Mesenteric fat pad (tissue), 1 donor: ENCODE data around the gene WWC1. TPM values are rescaled to one million over a fixed set of nuclear protein-coding genes. Genes with fewer than 3 reads are reported as not detected.
A peak's percentile ranks its signal among the peaks of the same experiment; 100 is the strongest.
"Not testable (repeated sequence)": the region's sequence is repeated elsewhere in the genome, so short reads cannot be mapped to it uniquely, and the experiment has no call there.

ENCODE experiments used
- DNase-seq: peaks from one replicate; pipeline ENCODE4 v3.0.0-alpha.2; 2020; ENCODE audit warnings: low spot score
- total RNA-seq: library from RNA; stranded (reverse); fragmentation: NEBNext Ultra II Directional; extraction: Animal tissue kit (Norgen Biotek cat#: 25700); gene quantifications from one replicate; pipeline ENCODE4 v1.2.1, GENCODE V29; 2021
- donor health status: DM: yes; HTN: yes; CAD: no.

Gene WWC1
- total RNA-seq, 1 donor from 2014 or later, result 4.2 TPM

GRCh38 chr5:168434746-168435321 is 143.4 kb downstream of the WWC1 start:
- DNase-seq, result no peak

GRCh38 chr5:168435340-168435739 is 143.9 kb downstream of the WWC1 start:
- not testable (repeated sequence) for DNase-seq

GRCh38 chr5:168438349-168438748 is 146.9 kb downstream of the WWC1 start:
- no peak for DNase-seq

GRCh38 chr5:168443533-168443932 is 152.1 kb downstream of the WWC1 start:
- no peak for DNase-seq

- DNase-seq, result no peak
Observed at GRCh38 chr5:168443950-168444700, 152.7 kb downstream of the WWC1 start.

- DNase-seq, result no peak
Observed at GRCh38 chr5:168446983-168447619, 155.7 kb downstream of the WWC1 start.

- no peak for DNase-seq
Observed at GRCh38 chr5:168447808-168448207, 156.4 kb downstream of the WWC1 start.

- no peak for DNase-seq
Observed at GRCh38 chr5:168449166-168449565, 157.7 kb downstream of the WWC1 start.

- DNase-seq, result peak; percentile 35
Observed at GRCh38 chr5:168451565-168451964, 160.1 kb downstream of the WWC1 start.

- DNase-seq, result peak; percentile 65
Observed at GRCh38 chr5:168455201-168455600, 163.8 kb downstream of the WWC1 start.

GRCh38 chr5:168457542-168457941 is 166.1 kb downstream of the WWC1 start:
- no peak for DNase-seq

- DNase-seq, result no peak
Observed at GRCh38 chr5:168460606-168461005, 169.2 kb downstream of the WWC1 start.

GRCh38 chr5:168463081-168463480 is 171.6 kb downstream of the WWC1 start:
- no peak for DNase-seq

- DNase-seq, result no peak
Observed at GRCh38 chr5:168464214-168464613, 172.8 kb downstream of the WWC1 start.

GRCh38 chr5:168464641-168465040 is 173.2 kb downstream of the WWC1 start:
- no peak for DNase-seq

- no peak for DNase-seq
Observed at GRCh38 chr5:168467755-168468330, 176.4 kb downstream of the WWC1 start.

GRCh38 chr5:168468836-168469235 is 177.4 kb downstream of the WWC1 start:
- no peak for DNase-seq

GRCh38 chr5:168469816-168470215 is 178.4 kb downstream of the WWC1 start:
- no peak for DNase-seq

- DNase-seq, result no peak
Observed at GRCh38 chr5:168471785-168472184, 180.3 kb downstream of the WWC1 start.

- DNase-seq, result no peak
Observed at GRCh38 chr5:168472329-168472728, 180.9 kb downstream of the WWC1 start.

- DNase-seq, result no peak
Observed at GRCh38 chr5:168474319-168474718, 182.9 kb downstream of the WWC1 start.

- no peak for DNase-seq
Observed at GRCh38 chr5:168477060-168477459, 185.6 kb downstream of the WWC1 start.
